GM23248 (cell line): ENCODE measurements around the gene PHTF1.

Source experiments
- EZH2 ChIP-seq: fragments of 200-600 bp; sonication (generic); IDR thresholded peaks from 2 replicates; pipeline ENCODE4 v1.6.1; 2018; ENCODE audit warnings: antibody characterized with exemption, mild to moderate bottlenecking; ENCODE audit not compliant: insufficient read depth, poor library complexity, severe bottlenecking
- EZH2phosphoT487 ChIP-seq: fragments of 200-600 bp; sonication (generic); IDR thresholded peaks from 2 replicates; pipeline ENCODE4 v1.6.1; 2018; ENCODE audit warnings: antibody characterized with exemption, moderate library complexity, mild to moderate bottlenecking, low read depth; ENCODE audit not compliant: insufficient read depth

- no peak for TF ChIP-seq EZH2
- TF ChIP-seq EZH2phosphoT487 = no peak
Measured at GRCh38 chr1:113744114-113744513, 15.2 kb downstream of the PHTF1 start.
